Stimulated activated CD4-positive, alpha-beta T cell treated with anti-CD3 and anti-CD28 coated beads, TNF-alpha, amount 100 ng/mL, for 24 hours (primary cell): ENCODE results near the gene RUNX1.

Experiments
- DNase-seq, 3 experiments: peaks; one replicate each; pipeline ENCODE4 v3.0.0-alpha.2; 2020; ENCODE audit warnings: low read depth in 3 of 3

RUNX1 gene

DNA sequence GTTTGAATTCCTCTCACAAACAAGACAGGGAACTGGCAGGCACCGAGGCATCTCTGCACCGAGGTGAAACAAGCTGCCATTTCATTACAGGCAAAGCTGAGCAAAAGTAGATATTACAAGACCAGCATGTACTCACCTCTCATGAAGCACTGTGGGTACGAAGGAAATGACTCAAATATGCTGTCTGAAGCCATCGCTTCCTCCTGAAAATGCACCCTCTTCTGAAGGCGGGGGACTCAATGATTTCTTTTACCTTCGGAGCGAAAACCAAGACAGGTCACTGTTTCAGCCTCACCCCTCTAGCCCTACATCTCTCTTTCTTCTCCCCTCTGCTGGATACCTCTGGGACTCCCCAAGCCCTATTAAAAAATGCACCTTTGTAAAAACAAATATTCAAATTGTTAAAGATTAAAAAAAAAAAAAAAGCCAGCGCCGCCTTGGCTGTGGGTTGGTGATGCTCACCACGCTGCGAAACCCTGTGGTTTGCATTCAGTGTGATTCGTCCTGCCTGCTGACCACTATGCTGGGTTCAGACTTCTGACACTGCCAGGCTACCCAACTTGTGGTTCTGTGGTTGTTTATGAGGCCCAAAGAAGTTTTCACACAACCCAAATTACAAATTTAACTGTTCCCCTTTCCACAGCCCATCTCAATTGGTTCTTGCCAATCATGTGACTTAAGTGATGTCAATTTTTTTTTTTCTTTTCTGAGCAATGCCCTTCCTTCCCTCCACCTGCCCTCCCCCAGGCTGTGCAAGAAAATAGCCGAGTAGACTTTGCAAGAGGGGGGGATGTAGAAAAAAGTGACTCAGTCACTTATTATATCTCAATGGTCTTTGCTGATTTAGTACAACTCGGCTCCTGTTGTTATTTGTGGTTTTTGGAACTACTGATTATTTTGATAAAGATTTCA, at the start of gene RUNX1:
RUNX1 (minus strand) TSS at position 597 of the 912 bp plus-strand sequence.
- peak in 2 of 3 experiments; percentile 74 for DNase-seq

DNA sequence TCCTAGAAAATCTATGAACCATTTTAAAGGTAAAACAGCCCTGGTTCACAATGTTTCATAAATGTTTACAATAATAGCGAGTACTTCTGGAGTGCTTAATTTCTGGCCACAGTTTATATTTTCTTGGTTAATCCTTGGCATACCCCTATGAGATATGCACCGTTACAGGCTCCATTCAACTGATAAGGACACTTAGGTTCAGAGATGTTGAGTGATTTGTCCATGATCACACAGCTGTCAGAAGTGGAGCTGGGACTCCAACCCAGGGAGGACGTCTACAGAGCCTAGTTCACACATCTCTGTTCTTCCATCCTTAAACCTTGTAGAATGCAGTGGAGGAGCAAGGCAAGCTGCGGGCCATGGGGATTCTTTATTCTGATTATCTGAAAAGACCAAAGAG, 48.4 kb upstream of the RUNX1 start:
- DNase-seq: no peak

- no peak for DNase-seq
These were observed 47.9 kb upstream of the RUNX1 start for GRCh38 chr21:35096959-35097358.

- DNase-seq: no peak
These were observed 46.8 kb upstream of the RUNX1 start for GRCh38 chr21:35095859-35096291.

- DNase-seq: no peak
These were observed 44.4 kb upstream of the RUNX1 start for GRCh38 chr21:35093514-35093913.

DNA sequence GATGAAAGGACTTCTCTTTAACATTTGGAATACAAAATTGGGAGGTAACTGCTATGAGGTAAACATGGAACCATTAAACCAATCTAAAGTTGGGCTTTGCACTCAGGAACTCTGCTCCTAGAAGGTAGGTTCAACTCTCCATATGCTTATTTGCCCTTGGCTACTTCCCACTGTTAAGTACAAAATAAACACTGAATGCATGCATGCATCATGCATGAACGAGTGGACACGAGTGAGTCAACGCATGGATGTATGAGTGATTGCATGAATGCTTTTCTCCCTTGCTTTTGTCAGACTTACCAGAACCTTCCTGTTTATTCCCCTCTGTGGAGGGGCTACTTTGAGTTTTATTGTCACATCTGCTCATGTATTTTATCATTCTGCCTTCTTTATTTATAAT, 42.4 kb upstream of the RUNX1 start:
- no peak for DNase-seq

GRCh38 chr21:35090403-35090802, 41.3 kb upstream of the RUNX1 start:
- DNase-seq: no peak

GRCh38 chr21:35088319-35088771, 39.2 kb upstream of the RUNX1 start:
- no peak for DNase-seq

GRCh38 chr21:35086357-35086756, 37.3 kb upstream of the RUNX1 start:
- DNase-seq: no peak

GRCh38 chr21:35084869-35085268, 35.8 kb upstream of the RUNX1 start:
- no peak for DNase-seq

DNA sequence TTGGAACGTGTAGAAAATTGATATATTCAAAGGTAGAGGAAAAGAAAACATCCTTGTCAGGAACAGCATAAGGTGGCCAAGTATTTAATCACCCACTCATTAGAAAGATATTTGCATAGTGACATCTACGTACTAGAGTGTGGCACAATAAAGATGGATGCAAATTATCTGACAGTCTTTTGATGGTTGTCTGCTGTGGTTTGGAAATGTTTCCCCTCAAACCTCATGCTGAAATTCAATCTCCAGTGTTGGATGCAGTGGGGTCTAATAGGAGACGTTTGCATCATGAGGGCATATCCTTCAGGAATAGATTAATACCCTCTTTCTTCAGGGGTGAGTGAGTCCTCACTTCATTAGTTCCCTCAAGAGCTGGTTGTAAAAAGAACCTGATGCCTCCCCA, 34.1 kb upstream of the RUNX1 start:
- DNase-seq: no peak

DNA sequence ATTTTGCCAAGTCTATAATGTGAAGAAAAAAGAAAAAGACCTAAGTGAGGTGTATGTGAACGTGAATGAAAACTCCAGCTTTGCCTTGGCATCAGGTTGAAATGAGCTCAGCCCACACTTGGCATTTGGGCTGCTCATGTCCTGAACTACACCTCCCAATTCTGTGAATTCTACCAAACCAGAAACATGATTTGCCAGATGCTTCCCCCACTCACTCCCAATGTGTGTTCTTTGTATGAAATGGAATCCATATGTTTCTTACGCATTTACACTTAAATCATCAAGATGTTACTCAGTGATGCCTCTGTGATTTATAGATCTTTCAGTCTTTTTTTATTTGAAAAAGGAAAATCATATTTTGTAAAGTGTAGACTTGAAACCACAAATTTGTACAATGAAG, 32.8 kb upstream of the RUNX1 start:
- no peak for DNase-seq

DNA sequence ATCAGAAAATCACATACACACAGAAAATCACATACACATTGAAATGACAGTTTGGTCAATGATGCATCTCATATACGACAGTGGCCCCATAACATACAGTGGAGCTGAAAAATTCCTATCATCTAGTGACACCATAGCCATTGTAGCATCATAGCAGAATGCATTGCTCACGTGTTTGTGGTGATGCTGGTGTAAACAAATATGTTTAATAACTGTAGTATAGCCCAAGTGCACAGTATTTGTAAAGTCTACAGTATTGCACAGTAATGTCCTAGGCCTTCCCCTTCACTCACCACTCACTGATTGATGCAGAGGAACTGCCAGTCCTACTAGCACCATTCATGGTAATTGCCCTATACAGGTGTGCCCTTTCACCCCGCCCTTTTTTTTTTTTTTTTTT, 30.1 kb upstream of the RUNX1 start:
- no peak for DNase-seq

DNA sequence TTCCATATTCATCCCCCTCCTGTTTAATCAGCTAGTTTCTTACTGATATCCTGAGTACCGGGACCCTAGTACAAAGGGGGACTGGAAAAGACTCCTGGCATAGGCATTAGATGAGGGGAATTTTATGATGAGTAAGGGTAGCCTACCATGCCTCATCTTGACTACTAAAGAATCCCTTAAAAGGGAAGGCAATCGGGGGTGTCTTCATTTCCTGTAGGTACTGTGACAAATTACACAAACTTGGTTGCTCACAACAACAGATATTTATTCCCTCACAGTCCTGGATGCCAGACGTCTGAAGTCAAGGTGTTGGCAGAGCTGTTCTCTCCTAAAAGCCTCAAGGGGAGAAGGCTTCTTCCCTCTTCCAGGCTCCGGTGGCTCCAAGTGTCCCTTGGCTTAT, 28.9 kb upstream of the RUNX1 start:
- no peak for DNase-seq

DNA sequence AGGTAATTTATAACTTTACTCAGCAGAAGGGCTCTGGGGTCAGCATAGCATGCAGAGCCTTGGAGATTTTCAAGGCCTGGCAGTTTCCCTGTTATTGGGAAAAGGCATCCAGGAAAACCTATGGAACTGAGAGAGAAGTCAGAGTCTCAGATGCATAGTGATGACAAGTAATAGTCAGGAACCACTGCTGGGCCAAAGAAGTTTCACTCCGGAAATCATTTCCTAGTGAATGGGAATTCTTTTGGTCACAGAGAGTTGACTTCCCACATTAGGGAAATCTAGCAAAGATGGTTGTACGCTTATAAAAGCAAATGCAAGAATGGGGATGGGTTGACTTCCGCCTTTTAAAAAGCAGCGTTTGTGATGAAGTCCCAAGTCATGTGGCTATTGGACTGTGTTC, 28.4 kb upstream of the RUNX1 start:
- no peak for DNase-seq

- no peak for DNase-seq
These were observed 26.4 kb upstream of the RUNX1 start for GRCh38 chr21:35075546-35075945.

DNA sequence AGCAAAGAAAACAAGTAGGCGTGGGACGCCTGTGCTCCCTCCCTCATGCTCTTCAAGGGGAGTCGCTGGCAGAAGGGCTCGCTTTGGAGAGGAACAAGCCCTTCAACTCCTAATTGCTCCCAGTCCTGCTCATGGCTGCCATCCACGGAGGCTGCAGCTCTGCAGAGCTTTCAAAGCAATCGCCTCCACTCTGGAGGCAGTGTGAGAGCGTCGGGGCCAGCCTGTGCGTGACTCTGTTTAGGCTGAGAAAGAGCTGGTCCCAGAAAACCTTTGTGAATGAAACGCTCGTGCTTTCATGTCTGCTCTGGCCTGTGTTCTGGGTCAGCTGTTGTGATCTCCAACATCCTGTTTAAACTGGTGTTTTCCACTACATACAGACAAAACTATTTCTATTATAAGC, 23.9 kb upstream of the RUNX1 start:
- DNase-seq: no peak

DNA sequence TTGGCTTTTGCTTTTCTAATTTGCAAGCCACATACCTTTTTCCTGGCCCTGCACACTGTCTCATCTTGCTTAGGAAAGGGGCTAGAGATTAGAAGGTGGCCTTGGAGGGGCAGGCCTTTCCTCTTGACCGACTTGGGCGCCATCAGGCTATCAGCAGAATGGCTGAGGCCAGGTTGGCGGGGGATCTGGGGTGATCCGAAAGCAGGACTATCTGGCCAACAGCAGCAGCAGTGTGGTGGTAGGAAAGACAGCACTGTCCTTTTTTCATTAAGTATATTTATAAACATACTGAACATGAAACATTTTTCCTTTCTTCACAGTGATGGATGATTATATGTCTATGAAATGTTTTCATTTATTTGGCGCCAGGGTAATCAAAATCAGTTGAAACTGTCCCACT, 23.5 kb upstream of the RUNX1 start:
- no peak for DNase-seq

GRCh38 chr21:35071347-35071746, 22.2 kb upstream of the RUNX1 start:
- no peak for DNase-seq

DNA sequence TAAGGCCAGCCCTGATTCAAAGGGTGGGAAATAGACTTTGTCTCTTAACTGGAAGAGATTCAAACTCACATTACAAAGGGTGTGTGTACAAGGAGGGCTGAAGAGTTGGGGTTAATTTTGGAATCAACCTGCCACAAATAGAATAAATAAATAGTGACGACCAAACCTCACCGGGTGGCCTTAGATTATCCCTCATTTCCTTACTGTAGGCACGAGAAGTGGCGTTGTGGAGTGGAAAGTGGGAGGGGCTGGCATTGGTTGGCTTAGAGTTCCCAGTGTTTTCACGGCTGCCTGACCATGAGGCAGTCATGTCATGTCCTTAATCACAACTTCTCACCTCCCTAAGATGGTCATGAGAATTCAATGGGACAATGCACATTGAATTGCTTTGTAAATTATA, 21.3 kb upstream of the RUNX1 start:
- DNase-seq: no peak

DNA sequence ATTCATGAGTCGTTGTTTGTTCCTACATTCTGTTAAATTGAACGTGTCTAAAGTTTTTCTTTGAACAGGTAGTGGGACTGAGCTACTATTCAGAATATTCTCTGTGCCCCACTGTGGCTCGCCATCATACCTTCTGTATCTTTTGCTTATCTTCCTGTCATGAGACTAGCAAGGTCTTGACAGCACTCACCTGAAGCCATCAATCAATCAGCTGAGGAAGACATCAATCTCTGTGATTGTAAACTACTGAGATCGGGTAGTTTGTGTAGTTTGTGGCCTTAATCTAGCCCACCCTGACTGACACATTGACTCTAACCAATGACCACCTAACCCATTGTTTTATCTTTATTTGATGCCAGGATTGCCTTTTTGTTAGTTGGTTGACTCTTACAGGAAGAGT, 17.7 kb upstream of the RUNX1 start:
- DNase-seq: no peak

DNA sequence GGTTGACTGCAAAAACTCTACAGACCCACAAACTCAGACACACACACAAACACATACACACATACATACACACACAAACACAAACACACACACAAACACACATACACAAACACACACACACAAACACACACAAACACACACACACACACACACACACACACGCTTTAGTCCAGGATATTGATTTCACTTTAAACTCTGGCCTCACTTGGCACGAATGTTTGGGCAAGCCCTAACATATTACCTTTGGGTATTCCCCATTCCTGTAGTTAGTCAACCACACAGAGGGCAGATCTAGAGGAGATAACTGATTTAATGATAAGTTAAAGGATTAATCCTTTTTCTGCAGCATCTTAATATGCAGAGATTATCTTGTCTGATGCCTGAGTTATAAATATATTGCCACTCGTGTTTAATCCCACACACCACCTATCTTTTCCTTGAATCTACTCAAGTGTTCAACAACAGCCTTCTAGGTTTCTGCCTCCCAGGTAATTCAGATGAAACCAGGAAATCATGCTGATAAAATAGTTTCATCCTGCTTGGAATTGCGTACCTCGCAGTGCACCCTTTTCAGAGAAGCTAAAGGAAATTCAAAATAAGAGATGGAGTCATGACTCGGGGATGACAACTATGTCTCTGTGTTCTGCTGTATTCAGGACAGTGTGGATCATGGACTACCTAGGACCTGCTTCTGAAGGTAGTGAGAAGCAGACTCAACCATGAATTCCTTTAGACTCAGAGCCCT, 14.5 kb upstream of the RUNX1 start:
- DNase-seq: no peak

DNA sequence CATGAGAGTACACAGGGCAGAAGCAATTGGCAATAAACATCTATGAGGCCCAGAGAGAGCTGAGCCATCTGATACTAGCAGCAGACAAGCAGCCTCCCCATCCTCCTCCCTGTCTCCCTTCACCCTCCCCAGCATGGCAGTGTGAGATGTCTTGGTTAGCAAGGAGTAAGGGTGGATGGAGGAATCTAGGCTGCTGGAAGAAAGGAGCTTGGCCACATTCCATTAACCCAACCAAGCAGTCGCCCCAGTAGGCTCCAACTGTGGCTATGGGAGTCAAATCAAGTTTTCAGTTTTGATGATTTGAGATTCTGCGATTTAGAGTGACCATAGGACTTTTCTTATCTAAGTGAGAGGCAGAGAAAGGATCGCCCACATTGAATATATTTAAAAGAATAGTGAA, 12.9 kb upstream of the RUNX1 start:
- DNase-seq: no peak
